GM20431 (cell line): ENCODE results near the gene SYNE4.
"Not testable (repeated sequence)": the region's sequence is repeated elsewhere in the genome, so short reads cannot be mapped to it uniquely, and the experiment has no call there.

ENCODE experiments used
- in situ Hi-C: fragments of 300-500 bp; cut with MseI, MboI; formaldehyde crosslinking; loops from one replicate; pipeline ENCODE4 v1.15.0; 2020; ENCODE audit warnings: low sequenced_read_pairs; ENCODE audit not compliant: unreplicated experiment

The SYNE4 gene

GRCh38 chr19:36008336-36008978, at the start of gene SYNE4:
SYNE4 (minus strand) TSS chr19:36008813; CDS start chr19:36008681, 132 bp downstream.
- in situ Hi-C loops: no loop called here

- in situ Hi-C loops: no loop called here
Measured at GRCh38 chr19:36054733-36055686, 46.4 kb upstream of the SYNE4 start, which contains the start of gene WDR62. WDR62 (plus strand) TSS chr19:36054897; CDS start chr19:36054972, 75 bp downstream.

- in situ Hi-C loops: no loop called here
Measured at GRCh38 chr19:36054119-36054732, 45.6 kb upstream of the SYNE4 start, which contains the start of gene THAP8. THAP8 (minus strand) TSS chr19:36054285; CDS start chr19:36054217, 68 bp downstream.

- in situ Hi-C loops: no loop called here
Measured at GRCh38 chr19:36051637-36052036, 43.0 kb upstream of the SYNE4 start.

- in situ Hi-C loops: no loop called here
Measured at GRCh38 chr19:36051236-36051635, 42.6 kb upstream of the SYNE4 start.

- in situ Hi-C loops: no loop called here
Measured at GRCh38 chr19:36049080-36049698, 40.6 kb upstream of the SYNE4 start.

- in situ Hi-C loops: no loop called here
Measured at GRCh38 chr19:36047835-36048234, 39.2 kb upstream of the SYNE4 start.

- in situ Hi-C loops: no loop called here
Measured at GRCh38 chr19:36046443-36047050, 37.9 kb upstream of the SYNE4 start.

- in situ Hi-C loops: no loop called here
Measured at GRCh38 chr19:36043952-36044351, 35.3 kb upstream of the SYNE4 start.

- in situ Hi-C loops: no loop called here
Measured at GRCh38 chr19:36041831-36042230, 33.2 kb upstream of the SYNE4 start.

- in situ Hi-C loops: not testable (repeated sequence)
Measured at GRCh38 chr19:36041092-36041491, 32.5 kb upstream of the SYNE4 start.

GRCh38 chr19:36040495-36040894, 31.9 kb upstream of the SYNE4 start:
- in situ Hi-C loops: no loop called here

- in situ Hi-C loops: no loop called here
Measured at GRCh38 chr19:36032251-36033104, 23.9 kb upstream of the SYNE4 start, which contains the start of gene CLIP3. CLIP3 (minus strand) TSS chr19:36032873; CDS start chr19:36032357, 516 bp downstream.

- in situ Hi-C loops: no loop called here
Measured at GRCh38 chr19:36031308-36031707, 22.7 kb upstream of the SYNE4 start.

GRCh38 chr19:36030264-36031148, 21.9 kb upstream of the SYNE4 start:
- in situ Hi-C loops: no loop called here

- in situ Hi-C loops: no loop called here
Measured at GRCh38 chr19:36028313-36029041, 19.9 kb upstream of the SYNE4 start.

- in situ Hi-C loops: no loop called here
Measured at GRCh38 chr19:36027696-36028095, 19.1 kb upstream of the SYNE4 start.
